Left ventricle myocardium inferior (tissue), 1 donor: ENCODE results near the gene DPYSL3. TPM values are rescaled to one million over a fixed set of nuclear protein-coding genes. Genes with fewer than 3 reads are reported as not detected.

Source experiments
- DNase-seq: peaks from one replicate; pipeline ENCODE4 v3.0.0-alpha.2; 2020
- H3K27ac ChIP-seq: fragments of 200-600 bp; replicated peaks from 2 replicates; pipeline ENCODE4 v1.8.0; 2021
- H3K27me3 ChIP-seq: fragments of 200-600 bp; 2 replicates; pipeline ENCODE4 v1.8.0; 2021; ENCODE audit warnings: low read depth
- H3K36me3 ChIP-seq: fragments of 200-600 bp; 2 replicates; pipeline ENCODE4 v1.8.0; 2021
- H3K4me1 ChIP-seq: fragments of 200-600 bp; 2 replicates; pipeline ENCODE4 v1.8.0; 2021
- H3K4me3 ChIP-seq: fragments of 200-600 bp; 2 replicates; pipeline ENCODE4 v1.8.0; 2021; ENCODE audit warnings: mild to moderate bottlenecking, moderate library complexity
- H3K9me3 ChIP-seq: fragments of 200-600 bp; replicated peaks from 2 replicates; pipeline ENCODE4 v1.8.0; 2021
- intact Hi-C: fragments of 100-400 bp; cut with micrococcal nuclease; formaldehyde crosslinking; loops from one replicate; pipeline ENCODE4 v1.11.0; 2022
- total RNA-seq: library from RNA; stranded (reverse); fragmentation: NEBNext Ultra II Directional; extraction: Animal tissue kit (Norgen Biotek cat#: 25700); gene quantifications from one replicate; pipeline ENCODE4 v1.2.1, GENCODE V29; 2021
- TF ChIP-seq, protein P1 (sequence below): fragments of 200-600 bp; IDR thresholded peaks from 2 replicates; pipeline ENCODE4 v1.8.0; 2021; ENCODE audit warnings: antibody characterized with exemption, mild to moderate bottlenecking, borderline replicate concordance
- donor health status: DM: no; HTN: yes; CAD: no; lungs with severe emphysema.

DPYSL3 gene
- total RNA-seq, 1 donor from 2014 or later, result 20.7 TPM

DNA sequence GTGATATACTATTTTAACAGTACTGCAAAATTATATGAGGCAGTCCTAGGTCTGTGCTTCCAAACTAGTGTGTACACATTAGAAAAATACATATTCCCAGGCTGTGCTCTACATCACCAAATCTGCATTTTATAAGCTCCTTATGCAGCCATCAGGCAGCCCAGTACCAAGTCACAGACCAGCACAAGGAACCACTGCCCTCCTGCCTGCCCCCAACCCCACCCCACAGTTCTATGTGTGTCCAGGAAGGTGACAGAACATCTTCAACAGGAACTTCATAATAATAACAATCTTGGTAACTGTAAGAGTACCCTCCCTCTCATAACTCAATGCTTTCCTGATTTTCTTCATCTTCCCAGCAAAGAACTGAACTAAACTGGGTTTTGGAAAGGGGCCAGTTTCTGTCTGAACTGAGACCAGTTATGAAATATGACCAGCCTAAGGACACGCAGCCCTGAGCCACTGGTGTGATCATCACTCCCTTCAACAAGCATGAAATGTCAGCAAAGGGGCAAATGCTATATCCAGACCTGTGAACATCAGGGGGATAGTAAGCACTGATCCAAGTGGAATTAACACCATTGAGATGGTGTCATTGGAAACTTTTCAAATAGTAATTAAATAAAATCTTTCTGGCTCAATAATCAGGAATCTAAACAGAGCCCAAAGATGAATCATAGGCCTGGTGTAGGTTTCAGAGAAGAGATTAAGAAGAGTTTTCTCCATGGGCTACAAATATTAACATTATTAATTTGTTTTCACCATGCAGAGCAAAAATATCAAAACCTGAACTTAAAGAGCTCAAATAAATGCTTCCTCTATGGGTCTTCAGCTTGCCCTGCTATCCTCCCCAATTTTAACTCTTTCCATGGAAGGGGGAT, 82.1 kb downstream of the DPYSL3 start:
- DNase-seq, result no peak
- Histone ChIP-seq H3K27ac (peak overlapping the region; percentile 18), H3K27me3 (no peaks in the 10 kb centered on the region), H3K36me3 (peaks cover 11% of the 10 kb centered on the region), H3K4me3 (no peak overlapping the region), H3K4me1 (peaks cover 37% of the 10 kb centered on the region), H3K9me3 (no peaks in the 10 kb centered on the region)
- intact Hi-C loops, result no loop called here
- TF ChIP-seq, protein P1, sequence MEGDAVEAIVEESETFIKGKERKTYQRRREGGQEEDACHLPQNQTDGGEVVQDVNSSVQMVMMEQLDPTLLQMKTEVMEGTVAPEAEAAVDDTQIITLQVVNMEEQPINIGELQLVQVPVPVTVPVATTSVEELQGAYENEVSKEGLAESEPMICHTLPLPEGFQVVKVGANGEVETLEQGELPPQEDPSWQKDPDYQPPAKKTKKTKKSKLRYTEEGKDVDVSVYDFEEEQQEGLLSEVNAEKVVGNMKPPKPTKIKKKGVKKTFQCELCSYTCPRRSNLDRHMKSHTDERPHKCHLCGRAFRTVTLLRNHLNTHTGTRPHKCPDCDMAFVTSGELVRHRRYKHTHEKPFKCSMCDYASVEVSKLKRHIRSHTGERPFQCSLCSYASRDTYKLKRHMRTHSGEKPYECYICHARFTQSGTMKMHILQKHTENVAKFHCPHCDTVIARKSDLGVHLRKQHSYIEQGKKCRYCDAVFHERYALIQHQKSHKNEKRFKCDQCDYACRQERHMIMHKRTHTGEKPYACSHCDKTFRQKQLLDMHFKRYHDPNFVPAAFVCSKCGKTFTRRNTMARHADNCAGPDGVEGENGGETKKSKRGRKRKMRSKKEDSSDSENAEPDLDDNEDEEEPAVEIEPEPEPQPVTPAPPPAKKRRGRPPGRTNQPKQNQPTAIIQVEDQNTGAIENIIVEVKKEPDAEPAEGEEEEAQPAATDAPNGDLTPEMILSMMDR, result no peak

DNA sequence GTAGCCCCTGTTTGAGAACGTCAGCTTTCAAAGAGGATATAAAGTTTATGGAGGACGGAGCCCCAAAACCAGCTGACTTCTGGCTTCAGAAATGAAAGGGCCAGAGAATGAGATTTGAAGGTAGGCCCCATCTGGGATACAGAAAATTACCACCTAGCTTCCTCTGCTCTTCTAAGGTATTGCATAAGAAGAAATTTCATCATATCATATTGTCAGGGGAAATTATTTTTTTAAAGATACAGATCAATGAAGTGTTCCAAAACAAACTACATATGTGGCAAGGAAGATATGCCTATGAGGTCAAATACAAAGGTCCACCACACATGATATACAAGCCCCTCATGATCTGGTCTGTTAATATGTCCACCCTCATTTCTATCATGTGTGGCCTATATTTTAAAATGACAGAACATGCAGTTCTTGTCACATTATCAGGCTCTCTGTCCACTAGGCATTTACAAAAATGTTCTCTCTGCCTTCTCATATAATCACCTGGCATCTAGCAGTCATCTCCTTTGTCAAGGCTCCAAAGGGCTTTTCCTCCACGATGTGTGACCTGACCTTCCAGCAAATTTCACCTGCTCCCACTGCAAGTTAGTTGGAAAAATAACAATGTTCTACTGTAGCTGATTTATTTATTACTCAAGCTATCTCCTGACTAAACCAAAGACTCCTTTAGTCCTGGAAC, 83.1 kb downstream of the DPYSL3 start:
- Histone ChIP-seq H3K9me3 (peaks cover 7% of the 10 kb centered on the region), H3K27ac (no peak overlapping the region), H3K27me3 (no peaks in the 10 kb centered on the region), H3K4me1 (peaks cover 27% of the 10 kb centered on the region), H3K36me3 (peaks cover 11% of the 10 kb centered on the region), H3K4me3 (no peak overlapping the region)
- no peak for DNase-seq
- intact Hi-C loops, result no loop called here
- TF ChIP-seq, protein P1, result no peak

DNA sequence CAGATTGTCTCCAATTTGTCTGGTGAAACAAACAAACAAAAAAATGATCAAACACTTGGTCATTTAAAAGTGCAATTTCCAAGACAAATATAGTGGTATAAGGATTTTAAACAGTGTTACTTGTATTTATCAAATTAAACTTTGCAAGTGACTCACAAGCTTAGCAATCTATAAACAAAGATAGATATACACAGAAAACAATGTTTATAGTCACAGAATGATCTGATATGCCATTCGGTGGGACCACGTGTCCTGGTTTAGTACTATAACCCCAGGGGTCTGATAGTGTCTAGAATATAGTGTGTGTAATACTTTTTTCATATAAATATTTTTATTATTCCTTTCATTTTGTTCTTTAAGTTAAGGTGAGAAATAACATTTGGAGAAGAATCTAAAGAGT, 91.3 kb downstream of the DPYSL3 start:
- Histone ChIP-seq H3K27ac (no peak overlapping the region), H3K4me3 (no peak overlapping the region), H3K9me3 (peaks cover 13% of the 10 kb centered on the region), H3K36me3 (peaks cover 14% of the 10 kb centered on the region), H3K4me1 (peaks cover 20% of the 10 kb centered on the region), H3K27me3 (no peaks in the 10 kb centered on the region)
- TF ChIP-seq, protein P1, result no peak
- DNase-seq, result no peak
- intact Hi-C loops, result no loop called here

DNA sequence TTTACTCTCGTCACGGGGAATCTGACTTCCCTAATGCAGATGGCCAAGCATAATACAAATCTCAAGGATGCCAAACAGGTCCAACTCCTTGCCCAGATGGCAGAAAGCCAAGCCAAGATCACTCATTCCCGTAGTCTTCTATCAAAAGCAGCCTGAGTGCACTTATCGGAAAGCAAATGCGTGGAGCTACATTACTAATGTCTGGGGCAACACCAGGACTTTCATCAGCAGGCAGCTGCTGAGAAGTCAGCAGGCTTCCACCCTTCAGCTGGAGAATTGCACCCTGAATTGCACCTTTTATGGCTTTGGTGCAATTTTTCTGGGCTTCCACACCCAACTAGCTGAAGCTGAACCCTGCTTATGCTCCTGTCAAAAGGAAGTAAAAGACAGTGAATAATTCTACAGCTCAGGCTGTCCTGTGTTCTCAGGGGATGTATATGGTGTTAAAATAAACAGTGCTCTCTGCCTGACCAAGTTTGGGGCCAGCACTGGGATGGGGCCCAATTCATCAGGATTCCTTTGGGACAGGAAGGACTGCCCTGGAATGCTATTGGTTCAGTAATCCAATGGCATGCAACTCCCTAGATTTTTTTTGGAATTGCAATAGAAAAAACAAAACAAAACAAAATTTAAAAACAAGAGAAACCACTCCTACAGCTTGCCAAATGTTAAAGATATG, 92.6 kb downstream of the DPYSL3 start:
- H3K27ac ChIP-seq, result peak overlapping the region; percentile 55
- no peaks in the 10 kb centered on the region for H3K27me3 ChIP-seq
- peaks cover 12% of the 10 kb centered on the region for H3K36me3 ChIP-seq
- H3K4me3 ChIP-seq, result no peak overlapping the region
- intact Hi-C loops, result no loop called here
- H3K9me3 ChIP-seq, result peaks cover 11% of the 10 kb centered on the region
- peak; percentile 43 for DNase-seq
- TF ChIP-seq, protein P1, result no peak
- H3K4me1 ChIP-seq, result peaks cover 20% of the 10 kb centered on the region

DNA sequence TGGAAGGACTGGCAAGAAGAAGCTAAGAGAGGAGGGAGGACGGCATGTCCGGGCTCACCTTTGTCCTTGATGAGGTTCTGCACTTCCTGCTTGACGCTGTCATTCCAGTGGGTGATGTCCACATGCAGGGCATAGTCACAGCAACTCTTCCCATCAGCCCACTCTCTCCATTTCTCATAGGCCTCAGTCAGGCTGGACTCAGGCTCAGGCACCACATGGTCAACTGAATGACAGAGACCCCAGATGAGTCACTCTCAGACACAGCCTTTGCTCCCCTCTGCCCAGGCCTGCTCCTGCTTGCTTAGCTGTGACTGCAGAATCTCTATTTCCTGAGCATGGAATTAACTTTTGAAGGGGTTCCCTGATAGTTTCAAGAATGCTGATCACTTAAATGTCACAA, 94.2 kb downstream of the DPYSL3 start:
- Histone ChIP-seq H3K27me3 (no peaks in the 10 kb centered on the region), H3K27ac (no peak overlapping the region), H3K4me1 (peaks cover 30% of the 10 kb centered on the region), H3K4me3 (no peak overlapping the region), H3K36me3 (peaks cover 12% of the 10 kb centered on the region), H3K9me3 (no peaks in the 10 kb centered on the region)
- intact Hi-C loops, result no loop called here
- no peak for DNase-seq
- TF ChIP-seq, protein P1, result no peak
